Ramos (cell line): ENCODE results near the gene TAAR6.
"Not testable (repeated sequence)": the region's sequence is repeated elsewhere in the genome, so short reads cannot be mapped to it uniquely, and the experiment has no call there.

ENCODE experiments used
- in situ Hi-C: fragments of 300-500 bp; cut with MboI; formaldehyde crosslinking; loops from one replicate; pipeline ENCODE4 v1.14.3; 2022; ENCODE audit warnings: low sequenced_read_pairs; ENCODE audit not compliant: unreplicated experiment

TAAR6 gene

GRCh38 chr6:132570221-132570777 lies at the start of gene TAAR6:
TSS of gene TAAR6 (plus strand) at chr6:132570322. CDS start at chr6:132570322, 0 bp downstream.
- in situ Hi-C loops = no loop called here

GRCh38 chr6:132520953-132521352 lies 49.2 kb upstream of the TAAR6 start:
- in situ Hi-C loops = loop anchor here (25.0 kb wide), 1 partner anchor 291 kb away; the partner anchor contains the start of gene RPS12

DNA sequence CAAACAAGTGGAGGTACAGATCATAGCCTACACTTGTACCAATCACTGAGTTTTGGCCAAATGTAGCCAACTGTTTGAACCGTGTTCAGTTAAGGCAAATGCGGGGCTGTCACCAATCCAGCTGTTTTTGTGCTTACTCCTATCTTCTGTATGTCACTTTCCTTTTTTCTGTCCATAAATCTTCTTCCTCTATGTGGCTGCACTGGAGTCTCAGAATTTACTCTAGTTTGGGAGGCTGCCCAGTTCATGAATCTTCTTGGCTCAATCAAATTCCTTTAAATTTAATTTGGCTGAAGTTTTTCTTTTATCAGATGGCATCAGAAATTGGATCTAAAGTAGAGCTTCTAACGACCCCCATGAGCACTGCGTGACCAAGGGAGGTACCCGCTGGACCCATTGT lies 45.5 kb upstream of the TAAR6 start:
- in situ Hi-C loops = loop anchor here (25.0 kb wide), 2 partner anchors 238 to 288 kb away; partner anchors contain the start of genes RPS12 and VNN2

DNA sequence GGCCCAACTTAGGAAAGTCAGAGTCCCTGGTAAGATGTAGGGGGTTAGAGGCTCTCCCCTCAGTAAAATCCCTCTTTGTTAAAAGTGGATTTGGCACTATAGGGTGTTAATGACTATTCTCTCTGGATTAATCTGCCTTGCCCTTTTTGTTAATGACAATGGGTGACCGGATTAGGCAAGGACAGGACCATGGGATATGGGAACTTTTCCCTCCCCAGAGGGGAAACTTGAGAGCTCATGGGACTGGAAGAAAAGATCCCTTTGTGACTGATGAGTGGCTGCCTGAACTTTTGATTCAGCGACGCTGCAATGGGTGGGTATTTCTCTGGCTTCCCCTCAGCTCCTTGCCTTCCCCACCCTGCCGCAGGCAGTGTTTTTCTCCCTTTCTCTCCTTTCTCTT lies 44.3 kb upstream of the TAAR6 start:
- in situ Hi-C loops = loop anchor here (25.0 kb wide), 1 partner anchor 236 kb away; the partner anchor contains the start of gene VNN2

DNA sequence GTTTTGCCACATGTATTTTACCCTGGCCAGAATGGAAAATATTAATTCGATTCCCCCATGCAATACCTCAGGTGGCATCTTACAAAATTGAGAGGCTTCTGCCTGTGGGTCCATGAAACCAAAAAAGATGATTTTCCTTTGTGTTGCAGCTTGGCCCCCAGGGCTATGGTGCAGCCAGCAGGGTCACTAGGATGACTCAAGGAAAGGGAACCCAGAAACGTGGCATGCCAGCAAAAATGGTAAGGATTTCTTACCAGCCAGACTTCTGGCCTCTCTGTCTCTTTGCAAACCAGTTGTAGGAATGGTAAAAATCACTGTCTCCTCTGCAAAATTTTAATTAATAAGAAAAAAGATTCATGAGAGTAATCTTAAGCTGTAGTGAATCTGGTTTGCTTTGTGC lies 43.7 kb upstream of the TAAR6 start:
- in situ Hi-C loops = loop anchor here (25.0 kb wide), 1 partner anchor 236 kb away; the partner anchor contains the start of gene VNN2

GRCh38 chr6:132527791-132528190 lies 42.3 kb upstream of the TAAR6 start:
- in situ Hi-C loops = loop anchor here (25.0 kb wide), 1 partner anchor 235 kb away; the partner anchor contains the start of gene VNN2

- in situ Hi-C loops = loop anchor here (25.0 kb wide), 1 partner anchor 232 kb away; the partner anchor contains the start of gene VNN2
Measured at GRCh38 chr6:132530293-132530974, 39.7 kb upstream of the TAAR6 start.

DNA sequence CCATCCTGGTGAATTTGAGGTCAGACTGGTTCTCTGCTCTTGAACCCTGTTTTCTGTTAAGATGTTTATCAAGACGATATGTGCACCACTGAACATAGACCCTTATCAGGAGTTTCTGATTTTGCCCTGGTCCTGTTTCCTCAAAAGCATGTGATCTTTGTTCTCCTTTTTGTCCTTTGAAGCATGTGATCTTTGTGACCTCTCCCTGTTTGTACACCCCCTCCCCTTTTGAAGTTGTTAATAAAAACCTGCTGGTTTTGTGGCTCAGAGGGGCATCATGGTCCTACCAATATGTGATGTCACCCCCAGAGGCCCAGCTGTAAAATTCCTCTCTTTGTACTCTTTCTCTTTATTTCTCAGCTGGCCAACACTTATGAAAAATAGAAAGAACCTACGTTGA lies 35.6 kb upstream of the TAAR6 start:
- in situ Hi-C loops = loop anchor here (25.0 kb wide), 1 partner anchor 228 kb away; the partner anchor contains the start of gene VNN2

- in situ Hi-C loops = loop anchor here (25.0 kb wide), 1 partner anchor 225 kb away; the partner anchor contains the start of gene VNN2
Measured at GRCh38 chr6:132537145-132537544, 33.0 kb upstream of the TAAR6 start.

DNA sequence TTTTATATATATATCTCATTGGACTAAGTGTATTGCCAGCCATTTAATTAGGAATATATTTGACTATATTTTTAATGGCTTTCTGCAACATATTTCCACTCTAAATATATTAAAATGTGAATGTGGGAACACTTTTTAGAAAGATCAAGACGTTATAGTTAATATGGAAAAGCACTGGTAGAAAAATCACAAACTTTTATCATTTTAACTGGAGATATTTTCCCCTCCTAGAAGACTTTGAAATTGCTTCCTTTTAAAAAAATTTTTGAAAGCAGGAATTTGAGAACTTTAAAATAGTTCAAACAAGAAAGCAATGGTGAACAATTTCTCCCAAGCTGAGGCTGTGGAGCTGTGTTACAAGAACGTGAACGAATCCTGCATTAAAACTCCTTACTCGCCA lies 32.1 kb upstream of the TAAR6 start, which contains the start of gene TAAR9:
Gene TAAR9 (plus strand): TSS at position 301 of the 400 bp plus-strand sequence. CDS start 13 bp downstream, at position 314.
- in situ Hi-C loops = loop anchor here (25.0 kb wide), 1 partner anchor 224 kb away; the partner anchor contains the start of gene VNN2

GRCh38 chr6:132544826-132545225 lies 25.3 kb upstream of the TAAR6 start:
- in situ Hi-C loops = loop anchor here (25.0 kb wide), 1 partner anchor 217 kb away; the partner anchor contains the start of gene VNN2

DNA sequence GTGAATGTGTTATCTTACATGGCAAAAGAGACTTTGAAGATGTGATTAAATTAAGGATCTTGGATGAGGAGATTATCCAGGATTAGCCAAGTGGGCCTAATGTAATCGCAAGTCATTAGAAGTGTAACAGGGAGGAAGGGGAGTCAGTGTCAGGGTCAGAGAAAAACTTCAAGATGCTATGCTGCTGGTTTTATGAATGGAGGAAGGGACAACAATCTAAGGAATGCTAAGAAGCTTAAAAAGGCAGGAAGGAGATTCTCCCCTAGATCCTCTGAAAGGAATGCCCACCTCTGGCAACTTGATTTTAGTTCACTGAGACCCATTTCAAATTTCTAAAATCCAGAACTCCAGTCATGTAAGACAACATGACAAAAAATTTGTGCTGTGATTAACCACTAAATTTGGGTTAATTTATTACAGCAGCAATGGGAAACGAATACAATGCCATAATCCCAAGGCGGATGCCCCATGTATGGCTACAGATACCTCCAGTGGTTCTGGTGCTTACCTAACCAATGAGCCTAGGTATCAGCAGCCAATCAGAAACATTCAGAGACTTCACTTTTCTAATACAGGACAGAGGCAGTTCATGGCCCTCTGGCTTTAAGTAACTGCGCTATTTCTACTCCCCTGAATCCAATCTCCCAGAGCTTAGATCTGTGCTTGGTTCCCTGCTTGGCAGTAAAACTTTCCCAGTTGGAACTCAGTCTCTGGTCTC lies 21.2 kb upstream of the TAAR6 start:
- in situ Hi-C loops = loop anchor here (25.0 kb wide), 1 partner anchor 213 kb away; the partner anchor contains the start of gene VNN2

DNA sequence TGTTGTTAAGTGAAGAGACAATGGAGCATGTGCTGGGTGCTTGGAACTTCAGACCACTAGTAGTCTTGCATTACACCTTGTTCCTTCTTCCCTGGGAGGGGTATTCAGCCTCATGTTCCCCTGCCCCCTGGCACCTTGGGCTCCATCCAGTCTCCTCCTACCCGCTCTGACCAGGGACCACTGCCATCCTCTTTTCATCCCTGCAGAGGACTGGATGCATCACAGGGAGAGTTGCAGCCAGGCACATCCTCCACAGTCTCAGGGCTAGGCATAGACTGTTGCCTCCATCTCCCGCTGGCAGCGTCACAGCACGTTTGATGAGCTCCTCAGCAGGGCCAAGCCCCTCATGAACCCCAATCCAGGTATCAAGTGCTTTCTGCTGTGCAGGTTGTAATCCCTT lies 18.9 kb upstream of the TAAR6 start:
- in situ Hi-C loops = no loop called here

DNA sequence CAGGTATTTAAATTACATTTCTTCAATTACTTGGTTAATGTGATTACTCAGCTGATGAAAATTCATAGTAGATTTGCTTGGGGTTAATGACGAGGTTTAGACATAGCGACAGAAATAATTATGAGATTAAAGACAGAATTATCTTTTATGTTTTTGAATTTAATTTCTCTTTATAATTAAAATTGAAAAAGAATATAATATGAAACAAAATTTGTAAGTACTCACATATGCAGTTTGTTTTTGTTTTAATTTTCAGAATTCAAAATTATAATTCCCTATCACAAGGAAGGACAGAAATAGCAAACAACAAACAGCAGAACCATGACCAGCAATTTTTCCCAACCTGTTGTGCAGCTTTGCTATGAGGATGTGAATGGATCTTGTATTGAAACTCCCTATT lies 17.8 kb upstream of the TAAR6 start, which contains the start of gene TAAR8:
Gene TAAR8 (plus strand): TSS at position 301 of the 400 bp plus-strand sequence. CDS start 21 bp downstream, at position 322.
- in situ Hi-C loops = no loop called here

DNA sequence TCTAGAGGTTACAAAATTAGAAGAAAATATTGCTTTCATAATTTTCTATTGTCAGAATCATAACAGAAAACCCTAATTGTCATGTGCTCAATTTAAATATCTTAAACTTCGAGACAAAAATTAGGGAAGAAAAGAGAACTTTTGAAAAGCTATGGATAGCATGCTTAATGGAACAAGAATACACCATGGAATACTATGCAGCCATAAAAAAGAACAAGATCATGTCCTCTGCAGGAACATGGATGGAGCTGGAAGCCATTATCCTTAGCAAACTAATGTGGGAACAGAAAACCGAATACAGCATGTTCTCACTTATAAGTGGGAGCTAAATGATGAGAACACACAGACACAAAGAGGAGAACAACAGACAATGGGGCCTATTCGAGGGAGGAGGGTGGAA lies 10.0 kb upstream of the TAAR6 start:
- in situ Hi-C loops = not testable (repeated sequence)

DNA sequence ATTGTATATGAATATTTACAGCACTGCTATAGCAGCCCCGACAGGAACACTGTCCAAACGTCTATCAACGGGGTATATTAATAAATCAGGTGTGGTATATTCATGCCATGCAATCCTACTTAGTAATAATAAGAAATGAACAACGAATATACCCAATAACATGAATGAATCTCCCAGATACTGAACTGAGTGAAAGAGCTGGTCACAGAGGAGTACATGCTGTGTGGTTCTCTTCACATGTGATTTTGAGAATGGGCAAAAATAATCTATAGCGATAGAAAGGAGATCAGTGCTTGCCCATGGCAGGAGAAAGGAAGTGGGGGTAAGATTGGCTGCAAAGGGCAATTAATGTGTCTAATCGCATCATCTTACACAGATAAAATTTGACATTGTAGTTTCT lies 3.7 kb upstream of the TAAR6 start:
- in situ Hi-C loops = no loop called here

GRCh38 chr6:132567566-132567965 lies 2.6 kb upstream of the TAAR6 start:
- in situ Hi-C loops = no loop called here

DNA sequence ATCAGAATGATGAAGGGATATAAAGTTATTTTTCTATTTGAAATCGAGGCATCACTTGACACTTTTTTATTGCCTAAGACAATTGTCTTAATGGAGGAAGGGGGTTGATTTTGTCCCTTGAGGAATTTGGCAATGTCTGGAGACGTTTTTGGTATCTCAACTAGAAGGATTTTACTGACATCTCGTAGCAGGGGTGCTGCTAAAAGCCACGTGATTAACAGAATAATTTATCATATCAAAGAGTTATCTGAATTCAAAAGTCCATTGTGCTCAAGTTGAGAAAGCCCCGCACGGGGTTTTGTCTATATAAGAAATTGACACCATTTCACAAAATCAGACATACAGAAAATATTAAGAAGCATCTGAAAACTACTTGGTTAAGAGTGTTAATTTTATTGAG lies 1.5 kb upstream of the TAAR6 start:
- in situ Hi-C loops = no loop called here

DNA sequence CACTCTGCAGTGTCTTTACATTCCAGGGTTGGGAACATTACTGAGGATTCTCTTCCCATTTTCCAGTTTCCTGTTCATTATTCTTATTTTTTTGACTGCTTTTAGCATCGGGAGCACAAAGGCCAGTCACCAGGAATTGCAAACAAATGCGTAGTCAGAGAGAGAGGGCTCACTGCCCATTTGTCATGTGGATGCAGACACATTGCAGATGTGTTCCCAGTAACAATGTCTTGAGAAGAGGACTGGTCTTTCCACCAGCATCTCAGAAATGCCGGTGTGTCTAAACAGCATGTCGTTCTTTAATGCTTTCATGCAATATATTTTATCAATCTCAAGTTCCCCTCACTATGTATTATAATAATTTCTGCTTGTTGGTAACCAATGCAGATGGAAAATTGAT lies 952 bp upstream of the TAAR6 start:
- in situ Hi-C loops = no loop called here

DNA sequence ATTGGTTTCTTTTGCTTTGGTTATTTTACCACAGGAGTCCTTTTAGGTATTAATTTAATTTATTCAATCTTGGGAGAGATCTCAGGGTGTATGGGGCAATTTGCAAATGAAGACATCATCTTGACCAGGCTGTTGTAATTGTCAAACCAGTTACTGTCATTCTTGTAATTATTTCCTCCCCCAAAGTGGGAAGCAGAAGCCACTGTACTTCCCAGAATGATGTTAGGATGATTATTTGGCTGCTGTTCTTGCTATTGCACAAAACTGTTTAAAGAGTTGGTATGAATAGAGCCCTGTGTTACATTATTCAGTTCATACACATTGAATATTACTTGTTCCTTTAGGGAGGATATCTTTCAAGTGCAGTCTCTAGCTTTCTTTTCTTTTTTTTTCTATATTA lies 1.7 kb downstream of the TAAR6 start:
- in situ Hi-C loops = no loop called here
